Measurements from ENCODE around the gene KLHL17.

The KLHL17 gene

GRCh38 chr1:997993-998744, 37.8 kb downstream of the KLHL17 start:
- H3K4me1 ChIP-seq (ENCODE audit: insufficient read depth, low read length, severe bottlenecking), result no peaks in the 10 kb centered on the region
- no peak overlapping the region for H3K4me3 ChIP-seq (ENCODE audit: low read depth, low read length, poor library complexity, severe bottlenecking)
- no peaks in the 10 kb centered on the region for H3K9me3 ChIP-seq (ENCODE audit: low read length)
- no peaks in the 10 kb centered on the region for H3K79me2 ChIP-seq (ENCODE audit: insufficient read depth, low read length)
- H3K36me3 ChIP-seq (ENCODE audit: insufficient read depth, low read length), result no peaks in the 10 kb centered on the region
- no peaks in the 10 kb centered on the region for H3F3A ChIP-seq (ENCODE audit: insufficient read depth, low read length)
- no peak overlapping the region for H3K9ac ChIP-seq (ENCODE audit: low read length)
- no peak overlapping the region for H3K4me2 ChIP-seq (ENCODE audit: low read length)
- H3K9me2 ChIP-seq (ENCODE audit: low read depth, low read length), result no peaks in the 10 kb centered on the region
- TF ChIP-seq EZH2 (IDR thresholded peaks at IDR 0.05; ENCODE audit: borderline replicate concordance, low read length) (no peak), CTCF (IDR thresholded peaks at IDR 0.05; ENCODE audit: low read length) (no peak)
- H4K20me1 ChIP-seq (ENCODE audit: insufficient read depth, low read length), result no peaks in the 10 kb centered on the region
- H3K27ac ChIP-seq (ENCODE audit: low read depth, low read length, poor library complexity, severe bottlenecking), result no peak overlapping the region
- peaks cover 2% of the 10 kb centered on the region; the same call in 1 of the 2 replicates for H3K27me3 ChIP-seq (ENCODE audit: insufficient read depth, low read length)
- H2AFZ ChIP-seq (ENCODE audit: low read length), result no peak overlapping the region

GRCh38 chr1:998745-998994, 38.3 kb downstream of the KLHL17 start:
- no peak overlapping the region for H3K27ac ChIP-seq (ENCODE audit: low read depth, low read length, poor library complexity, severe bottlenecking)
- no peak overlapping the region for H3K9ac ChIP-seq (ENCODE audit: low read length)

GRCh38 chr1:998995-999724, 38.8 kb downstream of the KLHL17 start:
- TF ChIP-seq EZH2 (IDR thresholded peaks at IDR 0.05; ENCODE audit: borderline replicate concordance, low read length) (no peak), CTCF (IDR thresholded peaks at IDR 0.05; ENCODE audit: low read length) (no peak)
- Histone ChIP-seq H3K36me3 (ENCODE audit: insufficient read depth, low read length) (no peaks in the 10 kb centered on the region), H3K9me3 (ENCODE audit: low read length) (no peaks in the 10 kb centered on the region), H3K27me3 (ENCODE audit: insufficient read depth, low read length) (0 out of 2 replicates have a peak, but pooled peaks cover 3% of the 10 kb centered on the region), H3K79me2 (ENCODE audit: insufficient read depth, low read length) (no peaks in the 10 kb centered on the region), H2AFZ (ENCODE audit: low read length) (no peak overlapping the region), H4K20me1 (ENCODE audit: insufficient read depth, low read length) (no peaks in the 10 kb centered on the region), H3K4me3 (ENCODE audit: low read depth, low read length, poor library complexity, severe bottlenecking) (no peak overlapping the region), H3K9ac (ENCODE audit: low read length) (no peak overlapping the region), H3K4me1 (ENCODE audit: insufficient read depth, low read length, severe bottlenecking) (no peaks in the 10 kb centered on the region), H3K27ac (ENCODE audit: low read depth, low read length, poor library complexity, severe bottlenecking) (no peak overlapping the region), H3F3A (ENCODE audit: insufficient read depth, low read length) (no peaks in the 10 kb centered on the region), H3K4me2 (ENCODE audit: low read length) (no peak overlapping the region), H3K9me2 (ENCODE audit: low read depth, low read length) (no peaks in the 10 kb centered on the region)

More at GRCh38 chr1:998745-998994, 38.3 kb downstream of the KLHL17 start:
- Histone ChIP-seq H4K20me1 (ENCODE audit: insufficient read depth, low read length) (no peaks in the 10 kb centered on the region), H3K9me2 (ENCODE audit: low read depth, low read length) (no peaks in the 10 kb centered on the region), H3K9me3 (ENCODE audit: low read length) (no peaks in the 10 kb centered on the region), H3K4me2 (ENCODE audit: low read length) (no peak overlapping the region), H3K4me3 (ENCODE audit: low read depth, low read length, poor library complexity, severe bottlenecking) (no peak overlapping the region), H3F3A (ENCODE audit: insufficient read depth, low read length) (no peaks in the 10 kb centered on the region), H3K79me2 (ENCODE audit: insufficient read depth, low read length) (no peaks in the 10 kb centered on the region), H3K27me3 (ENCODE audit: insufficient read depth, low read length) (0 out of 2 replicates have a peak, but pooled peaks cover 3% of the 10 kb centered on the region), H2AFZ (ENCODE audit: low read length) (no peak overlapping the region), H3K36me3 (ENCODE audit: insufficient read depth, low read length) (no peaks in the 10 kb centered on the region), H3K4me1 (ENCODE audit: insufficient read depth, low read length, severe bottlenecking) (no peaks in the 10 kb centered on the region)
- TF ChIP-seq CTCF (IDR thresholded peaks at IDR 0.05; ENCODE audit: low read length), result no peak
- TF ChIP-seq EZH2 (IDR thresholded peaks at IDR 0.05; ENCODE audit: borderline replicate concordance, low read length), result no peak
